Osteocyte (in vitro differentiated cells): ENCODE data around the gene HADHA. TPM values are rescaled to one million over a fixed set of nuclear protein-coding genes. Genes with fewer than 3 reads are reported as not detected.

Source experiments
- DNase-seq: peaks from one replicate; pipeline ENCODE4 v3.0.0; 2021; ENCODE audit warnings: mixed read lengths; ENCODE audit not compliant: unreplicated experiment; ENCODE audit errors: extremely low spot score
- H3K27ac Mint-ChIP-seq: one replicate; pipeline ENCODE4 v1.8.0; 2021; ENCODE audit warnings: mild to moderate bottlenecking, mixed read lengths; ENCODE audit not compliant: unreplicated experiment
- H3K27me3 Mint-ChIP-seq: one replicate; pipeline ENCODE4 v1.8.0; 2021; ENCODE audit warnings: mixed read lengths; ENCODE audit not compliant: unreplicated experiment
- H3K36me3 Mint-ChIP-seq: one replicate; pipeline ENCODE4 v1.8.0; 2021; ENCODE audit warnings: mixed read lengths; ENCODE audit not compliant: unreplicated experiment
- H3K4me1 Mint-ChIP-seq: one replicate; pipeline ENCODE4 v1.8.0; 2021; ENCODE audit warnings: mixed read lengths; ENCODE audit not compliant: unreplicated experiment
- H3K4me3 Mint-ChIP-seq: one replicate; pipeline ENCODE4 v1.8.0; 2021; ENCODE audit warnings: mild to moderate bottlenecking, moderate library complexity, mixed read lengths; ENCODE audit not compliant: unreplicated experiment
- H3K9me3 Mint-ChIP-seq: one replicate; pipeline ENCODE4 v1.8.0; 2021; ENCODE audit warnings: mixed read lengths; ENCODE audit not compliant: unreplicated experiment
- total RNA-seq: library from RNA; stranded (reverse); gene quantifications from 2 replicates; pipeline ENCODE4 v1.2.1, GENCODE V29; 2021
- TF ChIP-seq, protein P1 (sequence below): fragments of 200-600 bp; sonication (generic); IDR thresholded peaks from 2 replicates; pipeline ENCODE4 v1.5.0; 2021; ENCODE audit warnings: antibody characterized with exemption, mild to moderate bottlenecking, moderate library complexity

HADHA gene
- total RNA-seq, 1 donor from 2014 or later, result 114 TPM

DNA sequence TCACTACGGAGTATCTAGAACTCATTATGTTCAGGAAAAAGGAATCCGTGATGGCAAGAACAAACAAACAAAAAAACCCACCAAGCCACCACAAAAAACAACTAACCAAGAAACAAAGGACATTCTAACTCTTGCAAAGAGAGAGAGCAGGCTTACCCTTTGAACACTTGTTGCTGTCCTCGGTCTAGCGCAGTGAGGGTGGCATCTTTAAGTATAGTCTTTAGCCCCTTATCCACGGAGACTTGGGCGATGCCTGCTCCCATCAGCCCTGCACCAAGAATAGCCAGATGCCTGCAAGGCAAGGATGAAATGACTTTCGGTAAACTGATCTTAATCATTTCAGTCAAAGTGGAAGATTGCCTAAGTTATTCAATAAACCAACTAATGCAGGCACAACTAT, 40.5 kb downstream of the HADHA start:
- no peaks in the 10 kb centered on the region for H3K9me3 Mint-ChIP-seq
- peak; percentile 21 for DNase-seq
- peaks cover 46% of the 10 kb centered on the region for H3K36me3 Mint-ChIP-seq
- TF ChIP-seq, protein P1, sequence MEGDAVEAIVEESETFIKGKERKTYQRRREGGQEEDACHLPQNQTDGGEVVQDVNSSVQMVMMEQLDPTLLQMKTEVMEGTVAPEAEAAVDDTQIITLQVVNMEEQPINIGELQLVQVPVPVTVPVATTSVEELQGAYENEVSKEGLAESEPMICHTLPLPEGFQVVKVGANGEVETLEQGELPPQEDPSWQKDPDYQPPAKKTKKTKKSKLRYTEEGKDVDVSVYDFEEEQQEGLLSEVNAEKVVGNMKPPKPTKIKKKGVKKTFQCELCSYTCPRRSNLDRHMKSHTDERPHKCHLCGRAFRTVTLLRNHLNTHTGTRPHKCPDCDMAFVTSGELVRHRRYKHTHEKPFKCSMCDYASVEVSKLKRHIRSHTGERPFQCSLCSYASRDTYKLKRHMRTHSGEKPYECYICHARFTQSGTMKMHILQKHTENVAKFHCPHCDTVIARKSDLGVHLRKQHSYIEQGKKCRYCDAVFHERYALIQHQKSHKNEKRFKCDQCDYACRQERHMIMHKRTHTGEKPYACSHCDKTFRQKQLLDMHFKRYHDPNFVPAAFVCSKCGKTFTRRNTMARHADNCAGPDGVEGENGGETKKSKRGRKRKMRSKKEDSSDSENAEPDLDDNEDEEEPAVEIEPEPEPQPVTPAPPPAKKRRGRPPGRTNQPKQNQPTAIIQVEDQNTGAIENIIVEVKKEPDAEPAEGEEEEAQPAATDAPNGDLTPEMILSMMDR, result no peak
- no peak overlapping the region for H3K4me3 Mint-ChIP-seq
- no peaks in the 10 kb centered on the region for H3K27me3 Mint-ChIP-seq
- no peak overlapping the region for H3K27ac Mint-ChIP-seq
- H3K4me1 Mint-ChIP-seq, result no peaks in the 10 kb centered on the region

DNA sequence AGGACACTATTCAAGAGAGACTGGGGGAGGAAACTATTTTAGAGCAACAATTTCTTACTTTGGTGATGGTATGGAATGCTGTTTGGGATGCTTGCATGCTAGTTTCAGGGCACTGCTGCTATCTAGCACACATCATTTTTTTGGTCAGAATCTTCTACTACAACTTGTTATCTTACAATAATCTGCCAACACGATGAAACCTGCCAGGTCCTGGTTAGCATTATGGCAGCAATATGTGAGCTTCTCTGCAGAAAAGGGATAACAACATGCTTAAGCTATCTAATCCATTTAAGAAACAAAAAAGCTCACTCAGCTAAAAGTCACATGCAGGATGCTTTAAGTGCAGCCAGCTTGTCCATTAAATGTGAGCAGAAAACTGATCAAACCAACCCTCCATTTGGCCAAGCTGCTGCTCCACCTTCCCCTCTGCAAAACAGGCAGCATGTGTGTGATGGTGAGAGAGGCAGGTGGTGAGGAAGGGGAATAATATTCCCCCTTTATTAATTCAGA, 41.4 kb downstream of the HADHA start:
- TF ChIP-seq, protein P1, result no peak
- peaks cover 51% of the 10 kb centered on the region for H3K36me3 Mint-ChIP-seq
- no peaks in the 10 kb centered on the region for H3K9me3 Mint-ChIP-seq
- H3K27ac Mint-ChIP-seq, result no peak overlapping the region
- H3K27me3 Mint-ChIP-seq, result no peaks in the 10 kb centered on the region
- no peaks in the 10 kb centered on the region for H3K4me1 Mint-ChIP-seq
- DNase-seq, result no peak
- H3K4me3 Mint-ChIP-seq, result no peak overlapping the region

DNA sequence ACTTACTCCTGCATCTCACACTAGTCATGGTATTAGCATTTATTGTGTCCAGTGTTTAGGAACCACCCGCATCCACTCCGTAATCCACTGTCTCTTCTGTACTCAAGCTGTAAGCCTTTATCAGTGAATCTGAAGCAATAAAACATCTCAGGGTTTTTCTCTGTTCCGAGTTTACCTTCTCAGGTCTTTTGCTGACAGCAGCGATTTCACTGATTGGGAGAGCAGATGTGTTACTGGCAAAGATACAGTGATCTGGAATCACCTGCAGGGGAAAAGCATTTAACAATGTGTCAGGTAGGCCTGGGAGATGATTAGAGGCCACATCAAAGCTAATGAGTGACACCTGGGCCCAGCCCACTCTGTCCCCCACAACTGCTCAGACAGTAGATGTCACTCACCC, 46.9 kb downstream of the HADHA start:
- H3K4me1 Mint-ChIP-seq, result no peaks in the 10 kb centered on the region

DNA sequence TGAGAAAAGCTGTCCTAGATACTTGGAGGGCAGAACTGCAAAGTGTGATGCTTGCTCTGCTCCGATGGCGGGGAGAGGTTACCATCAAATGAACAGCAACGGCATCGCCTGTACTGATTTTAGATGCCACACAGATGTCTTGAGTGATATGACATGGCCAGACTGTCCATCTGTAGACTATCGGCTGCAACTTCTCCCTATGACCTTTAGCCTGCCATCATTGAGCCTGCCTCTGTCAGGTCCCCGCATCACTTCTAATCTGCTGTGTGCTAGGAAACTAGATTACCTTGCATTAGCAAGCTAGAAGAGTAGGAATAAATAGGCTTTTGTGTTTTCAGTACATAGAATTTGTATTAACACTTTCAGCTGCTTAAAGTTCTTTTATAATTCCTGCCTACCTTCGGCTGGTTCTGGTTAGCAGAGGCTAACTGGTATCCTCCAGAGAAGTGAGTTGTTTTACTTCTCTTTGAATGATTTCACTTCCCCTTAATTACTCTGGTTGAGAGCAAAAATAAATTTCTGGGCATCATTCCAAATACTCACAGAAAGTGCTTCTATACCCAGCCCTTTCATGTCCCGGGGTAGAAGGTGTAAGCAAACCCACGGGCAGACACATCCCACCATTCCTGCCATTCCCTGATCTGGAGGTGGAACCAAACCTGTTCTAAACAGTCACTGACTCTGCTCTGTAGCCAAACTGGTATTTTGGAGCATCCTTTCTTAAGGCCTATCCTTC, 47.6 kb downstream of the HADHA start:
- H3K36me3 Mint-ChIP-seq, result peaks cover 54% of the 10 kb centered on the region
- TF ChIP-seq, protein P1, result no peak
- H3K27ac Mint-ChIP-seq, result no peak overlapping the region
- peak; percentile 36 for DNase-seq
- H3K4me3 Mint-ChIP-seq, result no peak overlapping the region
- no peaks in the 10 kb centered on the region for H3K9me3 Mint-ChIP-seq
- H3K4me1 Mint-ChIP-seq, result no peaks in the 10 kb centered on the region
- no peaks in the 10 kb centered on the region for H3K27me3 Mint-ChIP-seq

More for the DNA sequence above, 46.9 kb downstream of the HADHA start:
- TF ChIP-seq, protein P1, result no peak
- no peak overlapping the region for H3K27ac Mint-ChIP-seq
- H3K27me3 Mint-ChIP-seq, result no peaks in the 10 kb centered on the region
- peaks cover 58% of the 10 kb centered on the region for H3K36me3 Mint-ChIP-seq
- H3K9me3 Mint-ChIP-seq, result no peaks in the 10 kb centered on the region
- DNase-seq, result peak; percentile 30
- no peak overlapping the region for H3K4me3 Mint-ChIP-seq
